GM19351 (cell line): Measurements from ENCODE around the gene FBXL7.

Experiments
- ATAC-seq: cut with Tn5 transposase; IDR thresholded peaks from one replicate; pipeline ENCODE4 v1.9.1; 2021; ENCODE audit warnings: mild to moderate bottlenecking, moderate library complexity; ENCODE audit not compliant: unreplicated experiment

FBXL7 gene

DNA sequence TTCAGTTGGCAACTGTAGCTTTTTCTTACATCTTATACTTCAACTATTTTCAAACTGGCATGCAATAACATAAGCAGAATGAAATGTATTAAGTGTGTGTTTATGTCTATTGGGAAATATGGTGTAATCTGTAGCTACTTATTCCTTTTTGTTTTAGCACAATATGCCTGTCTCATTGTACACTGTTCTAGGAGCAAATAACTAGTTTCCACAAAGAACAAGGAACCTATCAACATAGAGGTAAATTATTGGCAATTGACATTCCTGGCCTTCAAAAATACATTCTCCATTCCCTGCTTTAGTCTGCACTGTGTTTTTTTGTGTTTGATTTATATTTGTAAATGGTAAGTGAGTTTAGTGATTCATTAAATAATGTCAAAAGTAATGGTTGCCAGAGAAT is 75.7 kb downstream of the FBXL7 start:
- ATAC-seq: no peak

DNA sequence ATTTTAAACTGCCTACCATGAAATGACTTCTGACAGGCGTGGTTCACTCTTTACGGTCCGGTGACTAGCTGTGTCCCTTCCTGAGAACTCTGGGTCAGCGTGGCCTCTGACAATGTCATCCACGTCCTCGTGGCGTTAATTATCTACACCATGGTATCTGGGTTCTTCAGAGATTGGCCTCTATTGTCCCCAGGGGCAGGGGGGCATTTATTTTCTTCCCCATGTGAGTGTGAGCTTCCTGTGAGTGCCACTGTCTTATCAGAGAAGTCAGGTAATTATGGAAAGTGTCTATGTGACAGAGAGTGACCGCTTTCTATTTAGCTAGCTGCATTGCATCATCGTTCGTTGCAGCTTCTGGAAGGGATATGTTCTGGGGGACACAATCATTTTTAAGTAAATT is 77.2 kb downstream of the FBXL7 start:
- ATAC-seq: no peak

DNA sequence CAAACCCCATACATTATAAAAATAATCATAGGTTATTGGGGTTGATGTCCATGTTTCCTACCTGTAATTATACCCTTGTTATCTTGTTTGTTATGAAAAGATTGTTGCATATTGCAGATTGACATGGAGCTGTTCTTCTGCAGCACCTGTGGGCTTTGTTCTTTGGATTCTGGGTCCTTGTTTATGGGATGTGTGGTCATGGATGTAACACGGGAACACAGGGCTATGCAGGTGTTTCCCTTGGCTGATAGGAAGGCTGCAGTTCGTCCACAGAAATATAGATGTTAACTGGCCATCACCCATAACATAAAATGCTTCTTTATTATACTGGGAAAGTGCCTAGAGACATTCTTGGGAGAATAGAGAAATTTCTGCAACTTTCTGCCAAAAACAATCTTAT is 77.9 kb downstream of the FBXL7 start:
- ATAC-seq: no peak

DNA sequence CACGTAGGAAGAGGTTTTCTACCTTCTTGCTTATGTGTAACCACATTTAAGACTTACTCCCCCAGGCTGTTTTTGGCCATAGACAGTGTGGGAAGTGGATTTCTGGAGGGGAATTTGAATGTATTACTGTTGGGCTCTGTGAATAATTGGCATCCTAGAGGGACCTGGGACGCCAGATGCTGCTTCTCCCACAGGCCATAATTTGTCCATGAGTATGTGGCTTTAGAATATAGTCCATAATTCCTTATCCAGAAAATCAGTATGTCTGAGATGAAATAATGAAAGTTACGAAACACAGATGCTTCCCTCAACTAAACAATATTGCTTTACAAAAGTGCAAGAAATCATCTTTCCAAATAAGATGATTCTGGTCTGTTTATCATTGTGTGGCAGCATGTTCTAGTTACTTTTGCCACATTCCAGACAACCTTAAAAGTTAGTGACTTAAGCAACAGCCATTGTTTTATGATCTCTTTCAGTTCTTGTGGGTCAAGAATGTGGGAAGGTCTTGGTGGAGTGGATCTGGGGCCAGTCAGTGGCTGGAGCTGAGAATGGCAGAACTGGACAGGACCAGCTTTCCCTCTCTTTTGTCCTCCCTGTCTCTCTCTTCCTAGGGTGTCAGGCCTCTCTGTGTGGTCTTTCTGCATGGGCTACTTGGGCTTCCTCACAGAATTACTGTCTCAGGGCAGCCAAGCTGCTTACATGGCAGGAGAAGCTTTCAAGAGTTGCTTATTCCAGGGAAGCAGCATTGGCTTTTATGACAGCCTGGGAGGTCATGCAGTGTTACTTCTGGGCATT is 79.4 kb downstream of the FBXL7 start:
- no peak for ATAC-seq

DNA sequence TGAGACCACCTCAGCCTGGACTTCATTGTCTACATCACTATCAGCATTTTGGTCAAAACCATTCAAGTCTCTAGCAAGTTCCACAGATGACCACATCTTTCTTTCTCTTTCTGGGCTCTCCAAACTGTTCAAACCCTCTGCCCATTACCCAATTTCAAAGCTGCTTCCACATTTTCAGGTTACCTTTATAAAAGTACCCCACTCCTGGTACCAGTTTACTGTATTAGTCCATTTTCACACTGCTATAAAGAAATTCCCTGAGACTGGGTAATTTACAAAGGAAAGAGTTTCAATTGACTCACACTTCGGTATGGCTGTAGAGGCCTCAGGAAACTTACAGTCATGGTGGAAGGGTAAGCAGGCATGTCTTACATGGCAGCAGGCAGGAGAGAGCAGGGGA is 84.5 kb downstream of the FBXL7 start:
- ATAC-seq: no peak

DNA sequence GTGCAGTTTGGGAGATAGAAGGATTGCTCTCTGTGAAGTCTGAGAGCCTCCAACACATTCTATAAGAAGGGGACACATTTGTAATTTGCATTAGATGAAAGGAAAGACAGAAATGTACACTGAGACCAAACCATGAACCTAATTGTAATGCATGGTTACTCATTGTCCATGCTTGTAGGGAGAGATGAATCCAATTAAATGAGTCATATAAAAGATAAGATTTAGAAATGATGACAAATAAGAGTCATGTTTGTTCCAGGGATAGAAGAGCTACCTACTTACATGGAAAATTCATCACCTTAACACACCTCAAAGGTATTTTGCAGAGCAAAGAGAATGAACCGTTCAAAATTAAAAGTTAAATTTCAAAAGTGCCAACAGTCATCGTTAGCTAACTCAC is 85.1 kb downstream of the FBXL7 start:
- no peak for ATAC-seq

DNA sequence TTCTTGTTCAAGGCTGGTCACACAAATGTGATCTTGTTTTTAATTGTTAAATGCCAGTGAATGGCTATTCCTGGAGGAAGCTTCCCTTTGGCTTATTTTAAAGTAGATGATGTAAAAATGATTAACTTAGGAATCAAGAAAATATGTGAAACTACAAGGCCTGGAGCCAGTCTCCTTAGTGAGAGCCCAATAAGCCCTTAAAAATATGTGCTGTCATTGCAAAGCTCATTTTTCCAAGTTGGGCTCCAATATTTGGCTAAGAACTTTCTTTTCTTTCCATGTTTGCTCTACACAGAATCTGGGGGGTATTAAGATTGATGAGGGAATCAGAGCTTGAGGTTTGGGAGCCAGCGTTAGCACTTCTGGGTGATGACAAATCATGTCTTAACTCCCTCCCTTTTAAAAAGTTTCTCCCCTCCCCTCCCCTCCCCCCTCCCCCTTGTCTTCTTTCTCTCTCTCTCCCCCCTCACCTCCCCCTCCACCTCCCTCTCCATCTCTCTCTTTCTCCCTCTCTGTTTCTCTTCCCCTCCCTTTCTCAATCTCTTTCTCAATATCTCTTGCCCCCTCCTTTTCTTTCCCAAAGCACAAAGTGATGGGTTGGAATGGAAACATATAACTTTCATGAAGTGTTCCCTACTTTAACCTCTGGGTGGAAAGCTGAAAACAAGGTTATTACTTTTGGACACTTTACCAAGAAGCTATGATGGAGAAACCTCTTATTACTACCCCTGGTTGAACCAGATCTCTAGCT is 86.0 kb downstream of the FBXL7 start:
- ATAC-seq: no peak

DNA sequence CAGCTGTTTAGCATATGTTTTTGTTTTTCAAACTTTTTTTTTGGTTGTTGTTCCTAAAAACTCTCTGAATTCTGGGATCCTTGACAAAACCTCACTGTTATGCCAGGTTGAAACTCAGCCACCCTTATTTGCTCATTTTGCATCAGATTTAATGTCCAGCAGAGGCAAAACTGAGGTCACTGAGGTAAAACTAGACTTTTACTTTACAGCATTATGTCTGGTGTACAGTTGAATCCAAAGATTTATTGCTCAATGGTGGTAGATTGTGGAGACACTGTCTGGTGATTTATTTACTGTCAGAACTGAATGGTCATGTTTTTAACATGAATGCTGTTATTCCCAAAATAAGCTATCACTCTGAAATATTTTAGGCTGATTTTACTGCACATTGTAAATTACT is 87.9 kb downstream of the FBXL7 start:
- no peak for ATAC-seq

DNA sequence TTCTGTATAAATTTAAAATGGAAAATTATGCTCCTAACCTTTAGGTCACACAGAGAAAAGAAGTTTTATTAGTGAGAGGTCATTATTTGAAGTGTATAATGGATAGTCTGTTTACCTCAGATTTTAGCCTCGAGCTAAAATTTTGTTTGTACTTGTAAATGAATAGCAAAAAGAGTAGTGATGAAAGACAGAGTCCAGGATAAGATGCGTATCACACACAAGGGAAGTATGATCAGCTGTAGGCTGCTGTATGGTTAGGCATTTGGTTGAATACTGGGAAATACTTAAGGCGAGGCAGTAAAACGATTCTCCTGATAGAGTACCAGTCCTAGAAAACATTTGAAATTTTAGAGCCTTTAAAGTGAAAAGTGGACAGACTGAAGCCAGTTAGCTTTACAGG is 92.7 kb downstream of the FBXL7 start:
- ATAC-seq: no peak

DNA sequence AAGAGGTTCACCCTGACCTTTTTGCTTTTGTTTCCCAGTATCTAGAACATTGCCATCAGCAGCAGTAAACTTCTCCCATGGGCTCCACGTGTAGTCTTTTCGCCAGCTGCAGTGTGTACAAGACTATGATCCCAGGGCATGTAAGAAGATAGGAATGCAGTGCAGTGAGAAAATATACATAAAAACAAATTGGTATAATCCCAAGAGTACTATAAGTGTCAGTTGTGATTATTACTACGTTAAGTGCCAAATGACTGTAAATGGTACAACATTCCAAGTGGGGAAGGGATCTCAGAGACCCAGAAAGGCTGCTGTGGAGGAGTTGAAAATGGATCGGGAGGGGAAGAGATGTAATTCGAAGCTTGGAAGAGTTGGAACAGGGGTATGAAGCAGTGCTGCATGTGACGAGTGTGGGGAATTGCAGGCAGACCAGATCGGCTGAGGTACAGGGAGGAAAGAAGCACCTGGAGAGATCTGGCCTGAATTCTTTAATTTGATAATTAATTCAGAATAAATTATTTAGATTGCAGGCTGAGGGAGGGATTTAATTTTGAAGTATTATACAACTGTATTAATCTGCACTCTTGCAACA is 95.1 kb downstream of the FBXL7 start:
- ATAC-seq: no peak

DNA sequence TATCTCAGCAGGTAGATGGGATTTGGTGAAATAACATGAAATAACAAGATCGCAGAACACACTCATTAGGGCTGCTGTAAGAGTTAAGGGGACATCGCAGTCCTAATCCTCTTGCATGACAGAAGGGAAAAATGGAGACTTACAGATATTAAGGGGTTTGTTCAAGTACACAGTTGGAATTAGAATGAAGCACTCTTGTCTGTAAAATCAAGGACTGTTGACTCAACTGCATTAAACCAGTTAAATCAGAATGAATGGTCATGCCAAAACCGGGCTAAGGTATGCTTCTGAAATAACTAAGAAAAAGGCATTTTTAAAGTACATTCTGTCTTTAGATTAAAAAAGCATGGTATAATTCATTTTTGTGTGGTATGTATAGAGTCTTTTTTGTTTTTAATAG is 95.9 kb downstream of the FBXL7 start:
- no peak for ATAC-seq

DNA sequence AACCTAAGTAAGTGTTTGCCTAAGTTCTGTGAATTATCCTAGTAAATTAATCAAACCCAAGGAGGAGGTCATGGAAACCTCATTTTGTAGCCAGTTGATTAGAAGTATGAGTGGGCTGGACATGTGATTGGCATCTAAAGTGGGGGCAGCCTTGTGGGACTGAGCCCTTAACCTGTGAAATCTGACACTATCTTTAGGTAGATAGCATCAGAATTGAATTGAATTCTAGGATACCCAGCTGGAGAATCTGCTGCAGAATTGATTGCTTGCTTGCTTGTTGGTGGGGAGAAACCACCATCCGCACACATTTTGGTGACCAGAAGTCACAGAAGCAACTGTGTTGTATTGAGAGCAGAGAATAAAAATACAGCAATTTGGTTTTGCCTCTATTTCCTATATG is 97.0 kb downstream of the FBXL7 start:
- no peak for ATAC-seq

DNA sequence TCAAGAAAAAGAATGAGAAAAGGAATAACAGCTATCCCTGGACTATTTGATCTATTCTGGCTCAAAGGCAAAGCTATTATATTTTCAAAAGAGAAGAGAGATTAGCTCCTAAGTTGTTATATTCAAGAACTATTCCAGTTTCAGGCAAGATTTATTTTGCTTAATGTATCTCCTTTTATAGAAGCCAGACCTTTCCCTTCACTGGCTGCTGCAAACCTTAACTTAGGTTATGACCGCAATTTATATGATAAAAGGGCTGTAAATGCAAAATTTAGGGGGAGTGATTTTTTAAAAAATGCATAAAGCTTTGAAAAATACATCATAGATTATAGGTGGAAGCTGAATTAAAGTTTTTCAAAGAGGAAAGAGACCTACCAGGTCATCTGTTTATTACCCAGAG is 97.8 kb downstream of the FBXL7 start:
- ATAC-seq: no peak

DNA sequence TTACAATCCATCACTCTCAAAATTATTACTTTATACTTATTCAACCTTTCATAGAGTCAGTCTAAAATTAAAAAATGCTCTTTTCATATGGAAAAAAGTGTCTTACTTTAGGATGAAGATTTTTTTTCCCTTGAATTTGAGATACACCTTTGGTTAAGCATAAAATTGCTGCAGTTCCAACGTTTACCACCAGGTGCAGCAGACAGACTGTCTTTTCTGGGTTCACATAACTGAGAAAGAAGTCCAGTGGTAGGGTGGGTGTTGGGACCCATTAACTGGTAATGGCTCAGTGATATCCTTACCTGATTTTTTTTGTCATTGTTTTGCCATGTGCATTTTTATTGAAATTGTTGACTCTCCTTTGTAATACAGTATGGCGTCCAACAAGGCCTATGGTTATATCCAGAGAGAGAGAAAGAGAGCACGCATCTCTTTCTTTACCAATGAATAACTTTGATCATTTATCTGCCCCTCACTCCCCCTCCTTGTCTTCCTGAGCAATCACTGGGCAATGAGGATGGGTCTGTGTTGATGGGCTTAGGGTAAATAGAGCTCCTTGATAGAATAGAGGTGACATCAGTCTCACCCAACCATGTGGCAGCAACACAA is 98.4 kb downstream of the FBXL7 start:
- no peak for ATAC-seq

DNA sequence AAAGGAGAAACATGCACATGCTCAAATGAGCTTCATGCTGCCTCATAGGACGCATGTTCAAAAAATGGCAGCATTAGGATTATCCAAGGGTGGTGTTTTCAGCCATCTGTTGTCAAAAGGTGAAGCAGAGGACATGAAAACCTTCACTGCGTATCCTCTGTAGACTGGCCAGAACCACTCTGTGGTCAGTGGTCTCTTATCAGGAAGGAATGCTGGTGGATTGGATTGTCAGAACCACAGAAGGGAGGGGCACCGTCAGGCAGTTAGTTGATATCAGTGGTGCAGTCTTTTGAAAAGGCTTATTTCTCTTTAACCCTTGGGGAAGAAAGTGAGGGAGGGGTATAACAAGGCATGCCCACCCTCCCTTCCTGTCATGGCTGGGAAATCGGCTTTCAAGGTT is 100.1 kb downstream of the FBXL7 start:
- ATAC-seq: no peak

DNA sequence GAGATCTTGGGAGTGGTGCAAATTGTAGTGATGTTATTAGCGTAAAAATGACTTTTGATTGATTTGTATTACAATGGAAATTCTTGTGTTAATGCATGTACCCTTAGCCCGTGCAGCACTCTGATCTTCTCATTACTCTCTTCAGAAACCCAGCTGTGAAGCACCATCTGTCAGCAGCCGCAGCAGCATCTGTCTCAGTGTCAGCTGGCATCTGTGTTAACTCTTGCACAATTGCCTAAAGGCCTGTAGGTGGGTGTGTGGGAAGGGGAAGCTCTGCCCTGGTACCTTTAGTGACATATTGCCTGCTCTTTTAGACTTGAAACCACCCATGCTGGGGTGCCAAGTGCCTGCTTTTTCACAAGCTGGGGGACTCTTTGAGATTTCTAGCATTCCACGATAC is 101.3 kb downstream of the FBXL7 start:
- ATAC-seq: no peak

DNA sequence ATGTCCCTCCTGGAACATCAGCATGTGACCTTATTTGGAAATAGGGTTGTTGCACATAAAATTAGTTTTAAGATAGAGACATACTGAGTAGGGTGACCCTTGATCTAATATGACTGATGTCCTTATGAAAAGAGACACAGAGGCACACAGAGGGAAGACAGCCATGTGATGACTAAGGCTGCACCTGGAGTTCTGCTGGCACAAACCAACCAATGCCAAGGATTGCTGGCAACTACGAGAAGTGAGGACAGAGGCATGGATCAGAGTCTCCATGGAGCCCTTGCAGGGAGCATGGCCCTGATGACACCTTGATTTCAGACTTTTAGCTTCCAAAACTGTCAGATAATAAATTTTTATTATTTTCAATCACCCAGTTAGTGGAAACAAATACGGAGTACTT is 101.9 kb downstream of the FBXL7 start:
- no peak for ATAC-seq

DNA sequence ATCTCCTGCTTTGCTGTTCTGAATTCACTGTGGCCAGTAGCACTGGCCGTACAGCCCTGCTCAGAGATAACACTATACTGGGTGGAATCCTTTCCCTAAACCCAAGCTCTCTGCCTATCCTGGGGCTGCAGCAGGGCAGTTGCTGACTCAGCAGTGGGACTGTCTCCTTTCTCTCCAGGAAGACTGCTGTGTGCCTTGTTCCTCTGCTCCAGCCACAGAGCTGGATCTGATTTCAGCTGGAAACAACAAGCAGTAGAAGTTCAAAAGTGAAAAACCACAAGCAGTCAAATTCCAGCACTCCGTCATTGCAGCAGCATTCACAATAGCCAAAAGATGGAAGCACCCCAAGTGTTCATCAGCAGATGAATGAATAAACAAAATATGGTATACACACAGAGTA is 105.0 kb downstream of the FBXL7 start:
- no peak for ATAC-seq

DNA sequence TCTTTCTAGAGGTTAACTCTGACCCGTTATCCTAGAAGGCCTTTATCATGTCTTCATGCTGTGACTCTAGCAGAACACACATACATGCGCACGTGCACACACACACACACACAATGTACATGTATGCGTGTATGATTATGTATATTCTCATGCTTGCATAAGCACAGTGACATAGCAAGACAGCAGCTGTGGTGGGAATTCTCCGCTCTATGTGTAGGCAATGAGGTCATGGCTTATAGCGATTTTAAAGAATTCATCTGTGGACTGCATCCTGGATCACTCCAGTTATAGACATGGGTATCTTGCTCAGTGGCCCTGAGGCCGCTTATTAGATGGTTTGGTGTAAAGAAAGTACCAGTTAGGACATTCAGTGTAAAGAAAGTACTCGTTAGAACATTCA is 106.2 kb downstream of the FBXL7 start:
- no peak for ATAC-seq

DNA sequence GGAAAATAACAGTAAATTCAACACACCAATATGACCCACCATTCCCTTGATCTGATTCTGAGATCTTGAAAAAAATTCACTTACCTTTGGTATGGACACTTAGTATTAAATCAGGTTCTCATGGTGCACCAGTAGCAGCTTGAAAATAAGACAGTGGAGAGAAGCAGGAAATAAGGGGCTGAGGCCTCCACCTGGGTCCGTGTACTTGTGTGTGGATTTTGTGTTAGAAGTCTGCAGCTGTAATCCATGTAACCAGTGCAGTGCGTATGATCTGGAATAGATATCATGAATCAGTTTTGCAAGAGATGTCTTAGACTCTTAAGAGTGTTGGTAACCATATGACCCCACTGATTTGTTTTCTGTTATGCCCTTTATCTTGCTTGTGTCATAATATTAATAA is 107.1 kb downstream of the FBXL7 start:
- no peak for ATAC-seq

DNA sequence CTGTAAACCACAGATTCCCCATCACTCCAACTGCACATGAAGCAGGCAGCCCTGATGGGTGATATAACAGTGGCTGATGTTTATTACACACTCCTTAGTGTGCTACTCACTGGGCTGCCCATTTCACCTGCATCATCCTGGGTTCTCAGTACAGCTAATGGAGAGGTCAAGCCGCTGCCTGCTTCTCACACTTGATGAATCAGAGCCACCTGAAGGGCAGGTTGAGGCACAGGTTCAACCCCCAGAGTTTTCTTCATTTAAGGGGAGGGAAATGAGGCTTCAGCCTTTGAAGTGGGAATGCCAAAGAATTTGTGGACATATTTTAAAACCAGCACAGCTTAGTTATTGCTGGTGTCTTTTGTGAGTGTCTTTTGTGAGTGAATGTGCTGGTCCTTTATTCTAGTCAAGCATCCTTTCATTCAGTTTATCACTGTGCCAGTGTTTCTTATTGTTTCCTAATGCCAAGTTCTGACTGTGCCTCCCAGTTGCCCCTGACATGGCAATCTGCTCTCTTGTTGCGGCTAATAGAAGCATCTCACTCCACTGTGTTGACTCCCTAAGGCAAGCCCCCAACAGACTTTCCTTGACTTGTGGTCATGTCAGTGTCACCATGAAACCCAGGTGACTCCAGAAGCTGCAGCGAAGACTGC is 109.2 kb downstream of the FBXL7 start:
- ATAC-seq: no peak
